HEK293 (cell line): ENCODE measurements around the gene WWOX.

Source experiments
- BCL11B ChIP-seq: fragments of 450-650 bp; formaldehyde crosslinking; IDR thresholded peaks from 2 replicates; pipeline ENCODE4 v1.5.1; 2016; ENCODE audit warnings: low read depth, missing biosample characterization, missing genetic modification characterization
- CTCF ChIP-seq: fragments of 450-650 bp; formaldehyde crosslinking; IDR thresholded peaks from 2 replicates; pipeline ENCODE4 v1.5.1; 2016; ENCODE audit warnings: missing biosample characterization, missing genetic modification characterization
- HIC1 ChIP-seq: fragments of 450-650 bp; formaldehyde crosslinking; IDR thresholded peaks from 2 replicates; pipeline ENCODE4 v1.5.1; 2016; ENCODE audit warnings: missing biosample characterization, missing genetic modification characterization
- PATZ1 ChIP-seq: fragments of 450-650 bp; formaldehyde crosslinking; IDR thresholded peaks from 2 replicates; pipeline ENCODE4 v1.5.1; 2016; ENCODE audit warnings: missing biosample characterization, missing genetic modification characterization
- REST ChIP-seq: fragments of 450-650 bp; formaldehyde crosslinking; IDR thresholded peaks from 2 replicates; pipeline ENCODE4 v1.5.1; 2016; ENCODE audit warnings: missing biosample characterization, missing genetic modification characterization
- YY1 ChIP-seq: fragments of 450-650 bp; formaldehyde crosslinking; IDR thresholded peaks from 2 replicates; pipeline ENCODE4 v1.5.1; 2018; ENCODE audit warnings: missing biosample characterization, missing genetic modification characterization
- ZBTB11 ChIP-seq: fragments of 450-650 bp; formaldehyde crosslinking; conservative IDR thresholded peaks from 2 replicates; pipeline ENCODE4 v1.5.1; 2016; ENCODE audit warnings: low read depth, missing biosample characterization, missing genetic modification characterization
- ZBTB21 ChIP-seq: fragments of 450-650 bp; formaldehyde crosslinking; IDR thresholded peaks from 2 replicates; pipeline ENCODE4 v1.5.1; 2017; ENCODE audit warnings: missing biosample characterization, missing genetic modification characterization
- ZBTB44 ChIP-seq: fragments of 450-650 bp; IDR thresholded peaks from 2 replicates; pipeline ENCODE4 v1.5.1; 2018; ENCODE audit warnings: missing biosample characterization, mild to moderate bottlenecking, missing genetic modification characterization
- ZFP3 ChIP-seq: fragments of 450-650 bp; formaldehyde crosslinking; IDR thresholded peaks from 2 replicates; pipeline ENCODE4 v1.5.1; 2016; ENCODE audit warnings: low read depth, missing biosample characterization, missing genetic modification characterization
- ZNF114 ChIP-seq: fragments of 450-650 bp; formaldehyde crosslinking; IDR thresholded peaks from 2 replicates; pipeline ENCODE4 v1.5.0; 2017; ENCODE audit warnings: missing biosample characterization, missing genetic modification characterization
- ZNF184 ChIP-seq: fragments of 450-650 bp; IDR thresholded peaks from 2 replicates; pipeline ENCODE4 v1.5.1; 2018; ENCODE audit warnings: missing biosample characterization, mild to moderate bottlenecking, missing genetic modification characterization
- ZNF514 ChIP-seq: fragments of 450-650 bp; formaldehyde crosslinking; IDR thresholded peaks from 2 replicates; pipeline ENCODE4 v1.5.1; 2016; ENCODE audit warnings: missing biosample characterization, missing genetic modification characterization

GRCh38 chr16:78890373-78890895 is 791.0 kb downstream of the WWOX start:
- TF ChIP-seq ZBTB44 (tag by site-specific recombination) (no peak), CTCF (tag by site-specific recombination) (no peak), ZNF114 (tag by site-specific recombination) (no peak), ZBTB21 (no peak), BCL11B (tag by site-specific recombination) (no peak), HIC1 (tag by site-specific recombination) (no peak), YY1 (tag by site-specific recombination) (no peak), ZBTB11 (no peak), ZNF514 (tag by site-specific recombination) (no peak), REST (tag by site-specific recombination) (no peak), ZNF184 (no peak), PATZ1 (tag by site-specific recombination) (no peak), ZFP3 (tag by site-specific recombination) (no peak)
